Central memory CD4-positive, alpha-beta T cell (primary cell): ENCODE measurements around the gene MGAT5.

Experiments used
- DNase-seq: peaks from one replicate; pipeline ENCODE4 v3.0.0; 2022

The MGAT5 gene

GRCh38 chr2:134337631-134338030 lies 83.8 kb downstream of the MGAT5 start:
- no peak for DNase-seq

- no peak for DNase-seq
These were observed 84.3 kb downstream of the MGAT5 start for GRCh38 chr2:134338208-134338607.

DNA sequence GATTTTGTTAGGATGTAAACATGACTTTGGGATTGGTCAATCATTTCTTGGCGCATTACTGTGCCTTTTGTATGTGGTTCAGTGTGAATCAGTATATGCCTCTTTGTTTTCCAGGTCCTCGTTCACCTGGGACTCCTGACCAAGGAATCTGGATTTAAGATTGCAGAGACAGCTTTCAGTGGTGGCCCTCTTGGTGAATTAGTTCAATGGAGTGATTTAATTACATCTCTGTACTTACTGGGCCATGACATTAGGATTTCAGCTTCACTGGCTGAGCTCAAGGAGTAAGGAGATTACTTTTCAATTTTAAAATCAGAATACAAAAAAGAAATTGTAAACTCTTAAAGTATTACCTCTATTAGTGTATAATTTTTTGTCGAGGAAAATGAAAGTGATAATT lies 87.6 kb downstream of the MGAT5 start:
- no peak for DNase-seq

DNA sequence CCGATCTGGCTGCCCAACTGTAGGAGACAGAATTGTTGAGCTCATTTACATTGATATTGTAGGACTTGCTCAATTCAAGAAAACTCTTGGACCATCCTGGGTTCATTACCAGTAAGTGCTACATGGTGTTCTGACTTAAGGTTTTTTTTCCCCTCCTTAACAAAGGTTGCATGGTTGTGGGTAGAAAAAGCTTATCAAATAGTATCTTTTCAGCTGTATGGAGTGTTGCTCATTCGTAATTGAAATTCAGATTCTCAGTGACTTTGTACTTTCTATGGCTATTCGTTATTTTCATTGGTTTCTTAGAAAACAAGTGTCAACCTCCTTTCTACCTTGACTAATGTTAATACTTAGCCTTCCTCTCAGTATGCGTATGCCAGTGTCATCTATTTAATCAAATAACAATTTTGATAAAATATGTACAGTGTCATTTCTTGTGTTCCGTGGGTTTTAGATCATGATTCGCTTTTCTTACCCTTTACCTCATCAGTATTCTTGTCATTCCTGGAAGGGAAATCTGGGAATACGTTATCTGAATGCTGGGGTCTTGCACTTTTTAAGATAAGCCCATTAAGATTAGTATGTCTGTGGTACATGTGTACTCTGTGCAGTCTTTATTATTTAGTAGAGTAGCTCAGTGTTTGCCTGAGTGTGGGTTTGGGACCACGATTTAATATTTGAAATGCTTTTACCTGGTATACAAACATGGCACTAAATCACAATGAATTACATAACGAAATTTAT lies 91.3 kb downstream of the MGAT5 start:
- DNase-seq = no peak

DNA sequence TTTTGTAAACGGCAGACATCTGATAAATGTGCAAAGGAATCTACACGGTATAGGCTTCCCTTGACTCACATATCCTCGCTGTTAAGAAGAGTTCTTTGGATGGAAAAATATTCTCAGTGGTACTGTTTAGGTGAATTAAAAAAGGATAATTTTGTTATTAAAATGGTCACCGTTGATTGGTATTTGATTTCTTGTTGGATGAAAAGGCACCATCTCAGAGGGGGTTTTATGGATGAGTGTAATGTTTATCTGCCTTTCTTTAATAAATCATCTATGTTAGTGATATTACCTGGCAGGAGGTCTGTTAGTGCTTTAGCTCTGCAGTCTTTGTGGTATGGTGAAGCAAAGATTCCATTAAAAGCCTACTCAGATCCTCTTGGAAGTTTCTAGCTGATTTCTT lies 92.3 kb downstream of the MGAT5 start:
- no peak for DNase-seq

- no peak for DNase-seq
These were observed 93.9 kb downstream of the MGAT5 start for GRCh38 chr2:134347756-134348155.

DNA sequence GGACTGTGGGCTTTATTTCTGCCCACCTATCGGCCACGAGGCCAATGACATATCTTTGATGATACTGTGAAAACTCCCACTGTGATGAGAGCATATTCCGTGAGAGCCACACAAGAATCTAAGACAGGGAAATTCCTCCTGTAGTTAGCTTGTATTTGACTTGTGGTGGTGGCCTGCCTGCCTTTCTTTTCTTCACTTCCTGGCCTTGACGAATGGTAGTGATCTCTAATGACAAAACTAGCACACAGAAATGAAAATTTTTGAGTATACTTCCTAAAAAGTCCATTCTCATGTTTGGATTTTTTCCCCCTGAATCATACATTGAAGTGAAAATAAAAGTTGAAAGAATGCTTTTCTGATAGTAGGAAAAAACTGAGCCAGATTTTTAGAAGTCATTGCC lies 94.4 kb downstream of the MGAT5 start:
- DNase-seq = no peak

DNA sequence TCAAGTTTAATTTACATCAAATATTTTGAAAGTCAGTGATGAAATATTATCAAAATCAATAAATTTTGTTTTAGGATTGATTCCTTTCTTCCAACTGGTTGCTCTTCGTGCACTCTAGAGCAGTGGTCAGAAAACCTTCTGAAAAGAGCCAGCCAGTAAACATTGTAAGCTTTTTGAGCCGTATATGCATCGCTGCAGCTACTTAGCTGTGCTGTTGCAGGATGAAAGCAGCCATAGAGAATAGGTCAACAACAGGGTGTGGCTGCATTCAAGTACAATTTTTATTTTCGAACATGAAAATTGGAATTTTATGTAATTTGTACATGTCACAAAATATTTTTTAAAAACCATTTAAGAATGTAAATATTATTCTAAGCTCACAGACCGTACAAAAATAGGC lies 94.9 kb downstream of the MGAT5 start:
- DNase-seq = no peak

DNA sequence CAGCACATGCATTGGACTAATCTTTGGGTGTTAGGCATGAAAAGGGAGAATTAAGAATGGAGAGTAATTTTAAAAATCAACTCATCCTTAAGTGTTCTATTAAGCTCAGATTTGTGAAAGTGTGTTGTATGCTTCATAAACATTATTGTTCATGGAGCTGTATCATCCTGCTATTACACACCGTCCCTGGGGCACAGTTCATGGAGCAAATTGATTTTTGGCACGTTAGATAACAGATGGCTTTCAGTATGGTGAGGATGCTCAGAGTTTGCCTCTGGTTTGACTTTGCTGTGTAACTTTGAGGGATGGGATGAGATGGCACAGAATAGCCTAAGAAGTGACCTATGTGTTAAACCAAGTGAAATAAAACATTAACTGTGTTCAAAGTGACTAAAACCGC lies 97.1 kb downstream of the MGAT5 start:
- no peak for DNase-seq

- no peak for DNase-seq
These were observed 98.0 kb downstream of the MGAT5 start for GRCh38 chr2:134351899-134352298.

DNA sequence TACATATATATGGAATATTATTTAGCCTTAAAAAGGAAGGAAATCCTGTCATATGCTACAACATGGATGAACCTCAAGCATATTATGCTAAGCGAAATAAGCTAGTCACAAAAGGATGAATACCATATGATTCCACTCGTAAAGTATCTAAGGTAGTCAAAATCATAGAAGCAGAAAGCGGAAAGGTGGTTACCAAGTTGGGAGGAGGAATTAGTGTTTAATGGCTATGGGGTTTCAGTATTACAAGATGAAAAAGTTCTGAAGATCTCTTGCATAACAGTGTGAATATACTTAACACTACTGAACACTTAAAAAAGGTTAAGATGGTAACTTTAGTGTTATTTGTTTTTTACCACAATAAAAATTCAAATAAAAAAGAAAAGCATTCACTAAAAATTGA lies 99.0 kb downstream of the MGAT5 start:
- no peak for DNase-seq

GRCh38 chr2:134354611-134355010 lies 100.7 kb downstream of the MGAT5 start:
- no peak for DNase-seq

DNA sequence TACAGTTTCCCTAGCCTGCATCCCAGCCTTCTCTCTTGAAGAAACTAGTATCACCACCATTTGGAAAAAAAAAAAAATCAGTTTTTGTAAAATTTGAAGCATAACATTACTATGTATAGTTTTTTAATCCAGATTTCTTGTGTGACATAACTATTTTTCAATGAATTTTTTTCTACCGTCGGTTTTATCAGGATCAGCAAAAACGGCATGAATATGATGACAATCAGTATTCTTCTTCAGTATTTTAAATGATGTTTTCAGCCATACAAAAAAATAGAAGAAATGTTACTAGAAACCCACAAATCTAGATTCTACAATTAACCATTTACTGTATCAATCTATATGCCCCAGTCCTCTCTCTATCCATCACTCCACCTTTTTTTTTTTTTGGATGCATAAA lies 103.9 kb downstream of the MGAT5 start:
- DNase-seq = no peak

DNA sequence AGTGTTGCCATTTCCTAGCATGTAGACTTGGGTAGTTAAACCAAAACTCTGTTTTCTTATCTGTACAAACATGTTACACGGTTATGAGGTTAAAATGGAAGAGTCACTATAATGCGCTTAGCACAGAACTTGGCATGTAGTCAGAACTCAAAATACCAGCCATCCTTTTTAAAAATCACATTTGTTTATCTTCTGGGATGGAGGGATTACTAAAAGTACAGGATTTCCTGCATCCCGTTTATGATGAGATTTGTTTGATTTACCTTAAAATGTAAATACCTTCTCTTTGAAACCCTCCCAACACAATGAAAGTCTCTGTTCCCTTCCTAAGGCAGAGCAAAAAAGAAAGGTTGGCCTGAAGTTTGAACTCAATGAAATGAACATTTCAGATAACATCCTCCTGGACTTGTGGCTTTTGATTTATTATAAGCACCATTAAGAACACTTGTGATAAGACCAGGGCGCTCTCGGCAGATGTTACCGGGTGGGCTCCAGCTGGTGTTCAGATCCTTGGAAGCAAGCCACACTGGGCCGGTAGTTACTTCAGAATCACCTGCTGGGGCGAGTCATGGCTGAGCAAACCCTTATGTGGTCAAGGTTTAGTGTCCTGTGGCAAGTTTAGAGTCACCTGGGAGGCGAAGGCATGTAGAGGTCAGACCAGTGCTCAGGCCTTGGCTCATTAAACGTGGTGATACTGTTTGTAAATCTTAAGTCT lies 105.7 kb downstream of the MGAT5 start:
- DNase-seq = no peak

GRCh38 chr2:134360745-134361487 lies 107.0 kb downstream of the MGAT5 start:
- no peak for DNase-seq

- DNase-seq = no peak
These were observed 107.8 kb downstream of the MGAT5 start for GRCh38 chr2:134361648-134362047.

DNA sequence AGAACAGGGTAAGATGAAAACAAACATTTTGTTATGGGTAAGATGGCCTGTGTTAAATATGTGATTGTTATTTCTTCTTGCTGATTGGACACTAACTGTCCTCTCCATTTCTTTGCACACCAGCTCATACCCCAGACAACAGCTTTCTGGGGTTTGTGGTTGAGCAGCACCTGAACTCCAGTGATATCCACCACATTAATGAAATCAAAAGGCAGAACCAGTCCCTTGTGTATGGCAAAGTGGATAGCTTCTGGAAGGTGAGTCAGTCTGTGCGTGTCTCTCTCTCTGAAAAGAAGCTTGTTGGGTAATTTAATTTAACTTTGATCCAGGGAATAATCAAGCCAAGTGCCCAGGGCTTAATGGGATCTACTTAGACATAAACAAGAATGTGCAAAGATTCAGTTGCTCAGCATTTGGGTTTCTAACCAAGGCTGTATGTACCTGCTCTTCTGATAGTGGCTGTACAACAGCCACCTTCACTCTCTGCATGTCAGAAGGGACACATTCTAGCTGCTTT lies 108.3 kb downstream of the MGAT5 start:
- DNase-seq = no peak

DNA sequence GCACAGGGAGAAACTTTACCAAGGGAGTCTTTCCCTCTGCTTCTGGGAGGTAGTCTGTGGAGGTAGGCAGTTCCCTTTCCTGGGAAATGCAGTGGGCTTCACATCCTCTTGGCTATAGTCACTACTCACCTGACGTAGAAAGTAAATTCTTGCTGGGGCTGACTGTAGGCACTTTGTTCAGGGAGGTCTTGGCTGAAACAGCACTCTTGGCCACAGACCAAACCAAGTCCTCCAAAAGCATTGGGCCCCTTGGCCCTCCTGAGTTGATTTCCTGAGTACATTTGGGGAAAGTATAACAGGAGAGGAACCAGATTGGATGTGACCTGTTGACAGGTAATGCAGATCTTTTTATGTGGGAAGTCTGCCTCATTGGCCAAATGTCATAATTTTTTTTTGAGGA lies 108.9 kb downstream of the MGAT5 start:
- DNase-seq = no peak

GRCh38 chr2:134365356-134365755 lies 111.5 kb downstream of the MGAT5 start:
- DNase-seq = no peak

- no peak for DNase-seq
These were observed 112.5 kb downstream of the MGAT5 start for GRCh38 chr2:134366359-134366758.

DNA sequence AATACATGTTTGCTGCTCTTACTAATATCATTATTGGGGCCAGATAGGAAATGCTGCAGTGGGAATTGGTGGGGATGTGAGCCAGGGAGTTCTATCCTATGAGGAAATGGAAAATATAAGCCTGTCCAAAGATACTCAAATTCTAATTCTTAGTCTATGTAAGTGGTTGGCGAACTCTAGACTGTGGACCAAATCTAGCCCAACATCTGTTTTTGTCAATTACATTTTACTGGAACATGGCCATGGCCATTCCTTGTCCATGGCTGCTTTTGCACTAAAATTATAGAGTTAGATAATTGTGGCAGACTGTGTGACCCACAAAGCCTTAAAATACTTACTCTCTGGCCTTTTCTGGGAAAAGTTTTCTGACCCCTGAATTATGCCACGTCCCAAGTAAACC lies 113.3 kb downstream of the MGAT5 start:
- DNase-seq = no peak

- no peak for DNase-seq
These were observed 114.3 kb downstream of the MGAT5 start for GRCh38 chr2:134368009-134368817.
